GM21723 (cell line): ENCODE data around the gene RASIP1.

Source experiments
- ATAC-seq: cut with Tn5 transposase; IDR thresholded peaks from one replicate; pipeline ENCODE4 v1.9.1; 2021; ENCODE audit warnings: mild to moderate bottlenecking, moderate library complexity; ENCODE audit not compliant: unreplicated experiment

RASIP1 gene

DNA sequence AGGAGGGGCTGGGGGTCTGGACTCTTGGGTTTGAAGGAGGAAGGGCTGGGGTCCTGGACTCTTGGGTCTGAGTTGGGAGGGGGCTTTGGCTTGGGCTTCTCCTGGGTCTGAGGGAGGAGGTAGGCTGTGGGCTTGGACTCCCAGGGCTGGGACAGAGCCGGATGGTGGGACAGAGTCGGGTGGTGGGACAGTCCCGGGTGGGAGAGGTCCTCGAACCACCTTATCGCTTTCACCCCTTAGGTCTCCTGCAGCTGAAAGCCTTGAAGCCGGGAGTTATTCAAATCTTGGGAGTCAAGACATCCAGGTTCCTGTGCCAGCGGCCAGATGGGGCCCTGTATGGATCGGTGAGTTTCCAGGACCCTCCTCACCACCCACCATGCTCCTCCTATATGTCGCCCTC is 16.3 kb upstream of the RASIP1 start:
- ATAC-seq: no peak

DNA sequence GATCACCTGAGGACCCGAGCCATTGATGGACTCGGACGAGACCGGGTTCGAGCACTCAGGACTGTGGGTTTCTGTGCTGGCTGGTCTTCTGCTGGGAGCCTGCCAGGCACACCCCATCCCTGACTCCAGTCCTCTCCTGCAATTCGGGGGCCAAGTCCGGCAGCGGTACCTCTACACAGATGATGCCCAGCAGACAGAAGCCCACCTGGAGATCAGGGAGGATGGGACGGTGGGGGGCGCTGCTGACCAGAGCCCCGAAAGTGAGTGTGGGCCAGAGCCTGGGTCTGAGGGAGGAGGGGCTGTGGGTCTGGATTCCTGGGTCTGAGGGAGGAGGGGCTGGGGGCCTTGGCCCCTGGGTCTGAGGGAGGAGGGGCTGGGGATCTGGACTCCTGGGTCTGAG is 15.8 kb upstream of the RASIP1 start:
- no peak for ATAC-seq

DNA sequence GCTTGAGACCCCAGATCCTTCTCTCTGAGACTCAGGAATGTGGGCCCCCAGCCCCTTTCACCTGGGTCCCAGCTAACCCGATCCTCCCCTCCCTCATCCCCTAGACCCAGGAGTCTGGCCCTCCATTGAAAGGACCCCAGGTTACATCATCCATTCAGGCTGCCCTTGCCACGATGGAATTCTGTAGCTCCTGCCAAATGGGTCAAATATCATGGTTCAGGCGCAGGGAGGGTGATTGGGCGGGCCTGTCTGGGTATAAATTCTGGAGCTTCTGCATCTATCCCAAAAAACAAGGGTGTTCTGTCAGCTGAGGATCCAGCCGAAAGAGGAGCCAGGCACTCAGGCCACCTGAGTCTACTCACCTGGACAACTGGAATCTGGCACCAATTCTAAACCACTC is 15.4 kb upstream of the RASIP1 start:
- ATAC-seq: no peak

DNA sequence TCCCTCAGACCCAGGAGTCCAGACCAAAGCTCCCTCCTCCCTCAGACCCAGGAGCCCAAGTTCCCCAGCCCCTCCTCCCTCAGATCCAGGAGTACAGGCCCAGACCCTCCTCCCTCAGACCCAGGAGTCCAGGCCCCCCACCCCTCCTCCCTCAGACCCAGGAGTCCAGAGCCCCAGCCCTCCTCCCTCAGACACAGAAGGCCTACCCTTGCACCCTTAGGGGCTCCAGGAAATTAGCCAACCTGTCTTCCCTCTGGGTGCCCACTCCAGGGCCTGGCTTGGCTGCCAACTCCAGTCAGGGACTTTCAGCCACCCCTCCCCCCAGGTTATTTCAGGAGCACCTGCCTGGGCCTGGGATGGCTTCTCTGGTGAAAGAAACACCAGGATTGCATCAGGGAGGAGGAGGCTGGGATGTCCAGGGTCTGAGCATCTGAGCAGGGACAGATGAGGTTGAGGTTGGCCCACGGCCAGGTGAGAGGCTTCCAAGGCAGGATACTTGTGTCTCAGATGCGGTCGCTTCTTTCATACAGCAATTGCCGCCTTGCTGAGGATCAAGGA is 14.8 kb upstream of the RASIP1 start, which contains the start of gene FGF21:
TSS of gene FGF21 (plus strand) at position 441 of the 558 bp plus-strand sequence. CDS start 713 bp downstream, outside the sequence.
- ATAC-seq: no peak

DNA sequence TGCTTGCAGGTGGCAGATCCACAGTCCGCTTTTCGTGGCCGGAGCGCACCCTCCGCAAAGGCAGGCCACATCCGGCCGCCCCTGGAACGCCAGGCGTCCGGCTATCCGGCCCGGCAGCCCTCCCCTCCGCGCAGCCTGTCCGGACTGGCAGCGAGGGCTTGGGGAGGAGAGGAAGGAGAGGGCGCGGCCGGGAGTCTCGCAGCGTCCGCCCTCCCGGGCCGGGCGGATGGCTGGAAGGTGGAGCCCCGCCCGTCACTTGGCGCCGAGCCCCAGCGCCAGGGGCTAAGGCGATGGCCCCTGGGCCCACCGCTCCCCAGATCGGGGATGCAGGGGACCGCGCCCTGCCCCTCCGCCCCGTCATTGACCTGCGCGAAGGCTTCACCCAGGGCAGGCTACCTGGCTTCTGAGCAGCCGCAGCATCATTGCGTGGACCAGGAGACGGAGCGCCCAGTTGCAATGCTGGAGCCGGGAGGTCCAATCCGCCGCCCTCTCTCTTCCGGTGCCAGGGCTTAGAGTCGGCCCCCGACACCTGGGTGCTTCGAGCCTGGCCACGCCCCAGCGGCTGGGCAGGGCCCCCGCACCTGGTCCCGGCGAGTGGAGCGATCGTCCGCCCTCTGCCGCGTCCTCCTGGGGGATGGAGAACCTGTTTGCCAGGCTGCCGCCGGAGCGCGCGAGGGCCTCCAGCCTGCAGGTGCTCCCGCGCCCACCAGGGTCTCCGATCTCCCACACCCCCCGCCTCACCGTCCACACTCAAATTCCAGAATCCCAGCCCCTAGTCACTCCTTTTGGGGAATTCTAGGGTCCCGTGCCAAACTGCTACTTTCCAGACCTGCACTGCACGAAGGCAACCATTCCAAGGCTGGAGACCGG is 12.3 kb upstream of the RASIP1 start, which contains the start of gene FUT1:
TSS of gene FUT1 (minus strand) at position 146 of the 870 bp plus-strand sequence. CDS start 1,360 bp downstream, outside the sequence.
- no peak for ATAC-seq

DNA sequence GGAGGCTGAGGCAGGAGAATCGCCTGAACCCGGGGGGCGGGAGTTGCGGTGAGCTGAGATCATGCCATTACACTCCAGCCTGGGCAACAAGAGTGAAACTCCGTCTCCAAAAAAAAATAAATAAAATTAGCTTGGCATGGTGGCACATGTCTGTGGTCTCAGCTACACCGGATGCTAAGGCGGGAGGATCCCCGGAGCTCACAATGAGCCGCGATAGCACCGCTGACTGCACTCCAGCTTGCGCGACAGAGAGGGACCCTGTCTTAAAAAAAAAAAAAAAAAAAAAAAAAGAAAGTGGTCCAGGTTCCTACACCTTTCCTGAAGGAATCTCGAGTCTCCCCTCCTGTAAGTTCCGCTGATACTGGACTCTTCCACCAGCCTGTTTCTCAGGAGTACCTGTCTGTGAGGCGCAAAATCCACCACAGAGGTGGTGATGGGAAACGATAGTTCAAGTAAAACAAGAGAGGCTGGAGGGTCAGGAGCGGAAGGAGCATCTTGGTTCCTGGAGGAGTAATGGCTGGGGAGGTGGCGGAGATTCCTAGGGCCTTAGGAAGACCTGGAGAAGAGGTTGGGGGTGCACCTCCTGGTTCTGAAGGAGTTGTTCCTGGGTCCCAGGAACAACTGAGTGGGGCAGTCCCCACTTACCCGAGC is 11.6 kb upstream of the RASIP1 start:
- ATAC-seq: no peak

DNA sequence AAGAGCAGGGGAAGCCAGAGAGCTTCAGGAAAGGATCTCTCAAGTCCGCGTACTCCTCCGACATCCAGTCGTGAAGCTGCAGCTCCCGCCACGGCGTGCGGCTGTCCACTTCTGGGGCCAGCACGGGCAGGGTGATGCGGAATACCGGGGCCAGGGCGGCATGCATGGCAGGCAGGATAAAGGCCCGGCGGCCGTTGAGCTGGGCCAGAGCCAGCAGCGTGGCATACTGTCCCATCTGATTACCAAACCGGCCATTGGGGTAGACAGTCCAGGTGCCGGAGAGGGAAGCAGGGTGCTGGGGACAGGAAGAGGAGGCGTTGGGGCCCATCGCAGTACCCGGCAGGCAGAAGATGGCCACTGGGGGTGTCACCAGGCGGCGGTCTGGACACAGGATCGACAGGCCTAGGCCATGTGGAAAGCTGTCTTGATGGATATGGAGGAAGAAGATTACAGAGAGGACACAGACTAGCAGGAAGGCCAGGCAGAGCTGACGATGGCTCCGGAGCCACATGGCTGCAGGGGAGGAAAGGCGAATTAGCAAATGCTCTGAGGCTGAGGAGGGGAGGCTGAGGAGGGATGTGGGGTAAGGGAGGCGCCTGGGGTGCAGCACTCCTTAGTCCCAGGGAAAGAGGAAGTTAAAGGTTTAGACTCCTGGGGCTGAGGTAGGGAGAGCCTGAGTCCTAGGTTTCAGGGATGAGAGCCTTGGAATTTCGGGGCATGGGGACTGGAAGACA is 10.5 kb upstream of the RASIP1 start:
- no peak for ATAC-seq

DNA sequence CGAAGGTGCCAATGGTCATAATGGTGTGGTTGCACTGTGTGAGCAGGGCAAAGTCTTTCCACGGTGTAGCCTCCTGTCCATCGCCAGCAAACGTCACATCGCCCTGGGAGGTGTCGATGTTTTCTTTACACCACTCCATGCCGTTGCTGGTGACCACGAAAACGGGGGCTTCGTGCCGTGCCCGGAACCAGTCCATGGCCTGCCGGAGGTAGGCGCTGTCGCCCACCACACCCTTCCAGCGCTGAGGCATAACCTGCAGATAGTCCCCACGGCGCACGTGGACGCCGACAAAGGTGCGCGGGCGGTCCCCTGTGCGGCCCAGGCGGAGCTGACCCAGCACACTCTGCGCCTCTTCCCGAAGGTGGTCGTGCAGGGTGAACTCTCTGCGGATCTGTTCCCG is 9.9 kb upstream of the RASIP1 start:
- no peak for ATAC-seq

DNA sequence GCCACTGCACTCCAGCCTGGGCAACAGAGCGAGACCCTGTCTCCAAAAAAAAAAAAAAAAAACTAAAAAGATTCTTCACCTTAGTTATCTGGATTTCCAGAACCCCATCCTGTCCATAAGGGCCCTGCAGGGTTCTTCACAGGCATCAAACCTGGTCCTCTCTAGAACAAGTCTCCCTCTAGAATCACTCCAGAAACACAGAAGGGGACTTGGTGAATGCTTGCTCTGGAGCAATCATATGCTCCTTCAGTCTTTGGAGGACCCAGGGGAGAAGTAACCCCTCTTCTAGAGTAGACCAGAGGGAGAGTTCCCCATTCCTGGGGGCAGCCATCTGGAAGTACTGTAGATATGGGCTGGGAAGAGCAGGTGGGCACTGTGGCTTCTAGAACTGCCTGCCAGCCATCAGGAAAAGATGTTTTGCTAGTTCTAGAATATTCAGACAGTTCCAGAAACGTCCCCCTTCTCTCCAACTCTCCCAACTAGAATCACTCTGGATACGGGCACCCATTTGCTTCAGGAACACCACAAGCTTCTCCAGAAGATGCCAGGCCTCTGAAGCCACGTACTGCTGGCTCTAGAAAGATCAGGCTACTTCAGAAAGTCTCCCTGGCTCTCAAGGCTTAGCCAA is 9.3 kb upstream of the RASIP1 start:
- ATAC-seq: no peak

DNA sequence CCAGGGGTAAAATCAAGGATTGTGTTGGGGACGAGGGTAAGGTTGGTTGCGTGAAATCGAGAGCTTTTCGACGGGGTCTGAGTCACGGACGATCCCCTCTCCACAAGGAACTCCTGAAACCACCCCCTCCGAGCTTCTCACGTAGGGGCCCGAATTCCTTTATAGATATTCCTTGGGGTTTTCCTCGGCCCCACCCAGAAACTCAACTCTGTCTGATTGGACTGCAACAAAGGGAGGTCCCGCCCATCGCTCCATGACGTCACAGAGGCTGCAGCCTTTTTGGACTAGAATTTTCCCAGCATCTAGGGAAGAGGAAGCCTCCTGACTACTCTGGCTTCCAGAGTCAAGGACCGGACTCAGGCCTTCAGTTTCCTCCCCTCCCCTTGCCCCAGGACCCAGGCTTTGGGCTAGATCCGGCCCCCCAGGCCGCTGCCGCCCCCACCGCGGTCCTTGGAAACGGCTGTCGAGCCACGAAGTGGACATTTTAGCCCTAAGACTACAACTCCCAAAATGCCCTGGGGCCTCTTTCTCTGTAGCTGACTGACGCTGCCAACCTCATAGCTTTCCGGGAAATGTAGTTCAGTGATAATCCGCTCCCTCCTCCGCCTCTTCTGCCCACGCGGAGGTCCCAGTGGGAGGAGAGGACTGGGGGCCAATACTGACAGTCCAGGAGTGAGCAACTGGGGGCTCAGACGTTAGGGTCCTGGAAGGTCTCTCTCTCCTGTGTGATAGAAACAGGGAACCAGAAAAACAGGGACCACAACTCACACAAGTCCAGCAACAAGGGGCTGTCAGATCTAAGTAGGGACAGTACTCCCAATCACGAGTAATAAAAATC is 6.5 kb upstream of the RASIP1 start, which contains the start of gene IZUMO1:
TSS of gene IZUMO1 (minus strand) at position 172 of the 838 bp plus-strand sequence. CDS start 1,050 bp downstream, outside the sequence.
- no peak for ATAC-seq

DNA sequence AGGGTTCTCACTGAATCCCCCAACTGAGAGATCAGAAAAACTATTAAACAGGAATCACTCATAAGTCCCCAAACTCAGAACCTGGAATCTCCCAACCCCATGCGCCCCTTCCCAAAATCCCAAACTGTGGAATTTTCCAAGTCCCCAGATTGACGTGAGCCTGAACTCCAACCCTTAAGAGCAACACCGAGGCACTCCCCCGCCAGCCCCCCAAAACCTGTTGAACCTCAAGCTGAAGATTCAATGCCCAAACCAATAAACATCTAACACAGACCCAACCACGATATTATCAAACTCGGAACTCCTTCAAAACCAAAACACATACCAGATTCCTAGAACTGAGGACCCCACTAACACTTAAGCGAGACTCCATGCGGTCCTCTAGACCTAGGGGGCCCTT is 5.7 kb upstream of the RASIP1 start:
- ATAC-seq: no peak

DNA sequence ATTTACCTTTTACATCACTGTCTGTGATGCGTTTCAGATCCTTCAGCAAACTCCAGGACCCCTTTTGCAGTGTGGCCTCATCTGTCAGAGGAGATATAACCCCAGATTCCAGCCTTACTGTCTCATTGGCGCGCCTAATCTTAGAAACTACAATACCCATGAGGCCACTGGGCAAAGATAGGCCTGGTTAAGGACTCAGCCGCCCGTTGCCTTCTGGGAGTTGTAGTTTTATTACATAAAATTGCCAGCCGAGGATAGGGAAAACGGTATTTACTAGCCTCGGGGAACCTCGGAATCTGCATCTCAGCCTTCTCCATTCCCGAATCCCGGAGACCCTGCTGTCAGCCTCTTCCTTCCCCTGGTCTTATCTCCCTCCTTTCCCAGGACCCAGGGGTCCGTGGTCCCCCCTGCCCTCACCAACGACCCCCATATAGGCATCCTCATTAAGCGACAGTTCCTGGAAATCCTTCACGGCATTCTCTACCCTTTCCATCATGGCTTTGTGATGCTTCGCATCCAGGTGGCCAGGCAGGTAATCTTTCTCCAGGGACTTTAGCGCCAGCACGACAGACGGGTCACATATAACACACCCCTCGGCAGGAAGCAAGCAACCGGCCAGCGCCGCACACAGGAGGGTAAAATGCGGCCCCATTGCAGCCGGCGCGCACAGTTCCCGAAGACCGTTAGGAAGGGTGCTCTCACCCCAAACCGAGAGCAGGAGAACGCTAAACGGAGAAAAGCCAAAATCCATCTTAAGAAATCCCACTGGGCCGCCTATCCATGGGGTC is 5.0 kb upstream of the RASIP1 start:
- no peak for ATAC-seq

DNA sequence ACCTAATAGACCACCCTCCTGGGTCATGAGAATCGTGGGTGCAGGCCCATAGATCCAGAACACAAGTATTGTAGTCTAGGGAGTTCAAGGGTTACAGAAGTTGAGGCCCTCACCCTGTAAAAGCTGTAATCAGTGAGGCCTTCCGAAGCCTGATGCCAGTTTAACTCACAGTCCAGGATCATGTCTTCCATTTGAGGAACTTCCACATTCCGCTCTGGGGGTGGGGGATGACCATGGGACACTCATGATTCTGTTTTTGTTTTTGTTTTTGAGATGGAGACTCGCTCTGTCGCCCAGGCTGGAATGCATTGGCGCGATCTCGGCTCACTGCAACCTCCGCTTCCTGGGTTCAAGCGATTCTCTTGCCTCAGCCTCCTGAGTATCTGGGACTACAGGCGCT is 1.7 kb upstream of the RASIP1 start:
- ATAC-seq: no peak

DNA sequence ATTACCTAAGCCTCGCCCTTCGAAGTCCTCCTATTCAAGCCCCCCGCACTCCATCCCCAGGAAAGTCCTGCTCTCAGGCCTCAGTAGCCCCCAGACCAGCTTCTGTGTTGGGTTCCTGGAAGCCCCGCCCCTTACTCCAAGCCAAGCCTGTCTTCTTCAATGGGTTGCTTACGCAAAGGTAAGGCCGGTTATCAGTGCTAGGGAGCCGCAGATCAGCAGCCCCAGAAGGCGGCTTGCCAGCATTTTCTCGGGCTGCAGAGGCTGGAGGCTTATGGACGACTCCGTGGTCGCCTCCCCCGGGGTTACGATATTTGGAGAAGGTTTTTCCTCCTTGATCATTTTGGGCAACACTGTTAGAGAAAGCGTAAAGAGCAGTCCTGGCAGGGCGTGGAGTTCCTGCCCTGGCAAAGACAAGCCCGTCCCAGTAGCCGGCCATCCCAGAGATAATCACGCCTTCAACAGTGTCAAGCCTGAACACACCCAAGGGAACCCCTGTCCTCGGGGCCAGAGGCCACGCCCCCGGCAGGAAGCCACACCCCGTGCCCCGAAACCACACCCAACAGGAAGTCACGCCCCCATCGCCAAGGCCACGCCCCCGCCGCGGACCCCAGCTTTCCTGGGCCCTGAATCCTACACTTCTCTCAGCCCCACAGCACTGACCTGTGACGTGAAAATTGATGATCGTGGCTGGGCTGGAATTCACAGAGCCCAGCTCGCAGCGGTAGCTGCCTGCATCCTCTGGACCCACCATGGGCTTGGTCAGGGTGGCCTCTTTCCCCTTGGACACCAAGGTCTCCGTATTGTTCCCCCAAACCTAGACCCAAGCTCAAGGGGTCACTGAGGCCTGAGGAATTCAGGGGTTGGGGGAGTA is 954 bp upstream of the RASIP1 start:
- ATAC-seq: no peak

DNA sequence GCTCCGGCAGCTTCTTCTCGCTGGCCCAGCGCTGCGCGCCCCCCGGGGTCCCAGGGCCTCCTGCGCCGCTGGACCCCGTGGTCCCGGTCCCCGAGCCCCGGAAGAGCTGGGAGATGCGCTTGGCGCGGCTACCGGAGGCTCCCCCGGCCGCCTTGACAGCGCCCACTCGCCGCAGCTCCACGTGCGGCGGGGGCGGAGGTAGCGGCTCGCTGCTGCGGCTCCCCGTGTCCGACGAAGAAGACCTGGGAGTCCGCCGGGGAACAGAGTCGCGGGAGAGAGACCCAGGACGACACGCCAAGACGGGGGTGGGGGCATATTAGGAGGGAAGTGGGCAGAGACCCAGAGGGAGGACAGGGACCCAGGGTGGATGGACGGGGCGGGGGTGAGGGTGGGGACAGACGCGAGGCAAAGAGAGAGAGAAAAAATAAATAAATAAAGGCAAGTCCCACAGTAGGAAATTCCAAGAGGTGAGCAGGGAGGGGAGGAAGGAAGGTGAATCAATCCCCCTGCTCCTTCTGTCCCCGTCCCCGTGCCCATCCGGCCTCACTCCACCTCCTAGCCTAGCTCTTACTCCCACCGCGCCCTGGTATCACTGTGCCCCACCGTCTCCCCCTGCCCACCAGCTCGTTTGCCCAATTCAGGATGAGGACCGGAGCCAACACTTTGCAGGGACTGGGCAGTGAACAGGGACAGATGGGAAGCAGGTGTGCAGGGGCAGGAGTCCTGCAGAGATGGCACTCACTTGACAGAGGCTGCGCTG is 826 bp downstream of the RASIP1 start:
- ATAC-seq: no peak

DNA sequence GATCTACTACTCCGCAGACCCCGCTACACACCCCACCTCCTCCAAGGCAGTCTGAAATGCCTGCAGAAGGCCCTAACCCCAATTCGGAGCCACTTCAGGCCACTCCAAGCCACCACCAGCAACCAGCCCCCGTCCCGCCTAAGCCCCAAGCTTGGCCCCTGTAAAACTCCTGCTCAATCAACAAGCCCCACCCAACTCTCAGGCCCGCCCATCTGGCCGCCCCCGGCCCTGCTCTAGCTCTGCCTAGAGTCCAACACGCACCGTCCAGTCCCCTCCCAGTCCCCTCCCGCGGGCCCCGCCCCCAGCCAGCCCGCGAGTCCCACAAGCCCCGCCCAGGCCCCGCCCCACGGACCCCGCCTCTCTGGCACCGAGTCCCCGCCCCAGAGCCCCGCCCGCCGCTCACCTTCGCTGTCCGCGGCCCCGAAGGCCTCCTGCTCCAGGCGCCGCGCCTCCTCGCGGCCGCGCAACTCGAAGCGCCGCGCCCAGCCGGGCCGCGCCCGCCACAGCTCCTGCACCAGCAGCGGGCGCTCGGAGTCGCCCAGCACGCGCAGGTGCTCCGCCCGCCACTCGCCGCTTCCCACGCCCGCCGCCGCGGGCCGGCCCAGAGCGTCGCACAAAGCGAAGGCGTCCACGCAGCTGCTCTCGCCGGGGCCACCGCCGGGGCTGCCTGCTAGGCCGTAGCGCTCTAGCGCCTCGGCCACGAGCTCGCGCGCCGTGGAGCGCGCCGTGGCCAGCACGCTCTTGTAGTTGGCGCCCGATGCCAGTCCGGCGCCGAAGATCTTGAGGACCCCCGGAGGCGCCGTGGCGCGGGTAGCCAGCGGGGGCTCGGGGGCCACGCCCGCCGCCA is 1.6 kb downstream of the RASIP1 start:
- peak; percentile 70 for ATAC-seq
